ENCODE results near the gene LINGO3.
"Not testable (repeated sequence)": the region's sequence is repeated elsewhere in the genome, so short reads cannot be mapped to it uniquely, and the experiment has no call there.

Gene LINGO3, protein sequence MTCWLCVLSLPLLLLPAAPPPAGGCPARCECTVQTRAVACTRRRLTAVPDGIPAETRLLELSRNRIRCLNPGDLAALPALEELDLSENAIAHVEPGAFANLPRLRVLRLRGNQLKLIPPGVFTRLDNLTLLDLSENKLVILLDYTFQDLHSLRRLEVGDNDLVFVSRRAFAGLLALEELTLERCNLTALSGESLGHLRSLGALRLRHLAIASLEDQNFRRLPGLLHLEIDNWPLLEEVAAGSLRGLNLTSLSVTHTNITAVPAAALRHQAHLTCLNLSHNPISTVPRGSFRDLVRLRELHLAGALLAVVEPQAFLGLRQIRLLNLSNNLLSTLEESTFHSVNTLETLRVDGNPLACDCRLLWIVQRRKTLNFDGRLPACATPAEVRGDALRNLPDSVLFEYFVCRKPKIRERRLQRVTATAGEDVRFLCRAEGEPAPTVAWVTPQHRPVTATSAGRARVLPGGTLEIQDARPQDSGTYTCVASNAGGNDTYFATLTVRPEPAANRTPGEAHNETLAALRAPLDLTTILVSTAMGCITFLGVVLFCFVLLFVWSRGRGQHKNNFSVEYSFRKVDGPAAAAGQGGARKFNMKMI

DNA sequence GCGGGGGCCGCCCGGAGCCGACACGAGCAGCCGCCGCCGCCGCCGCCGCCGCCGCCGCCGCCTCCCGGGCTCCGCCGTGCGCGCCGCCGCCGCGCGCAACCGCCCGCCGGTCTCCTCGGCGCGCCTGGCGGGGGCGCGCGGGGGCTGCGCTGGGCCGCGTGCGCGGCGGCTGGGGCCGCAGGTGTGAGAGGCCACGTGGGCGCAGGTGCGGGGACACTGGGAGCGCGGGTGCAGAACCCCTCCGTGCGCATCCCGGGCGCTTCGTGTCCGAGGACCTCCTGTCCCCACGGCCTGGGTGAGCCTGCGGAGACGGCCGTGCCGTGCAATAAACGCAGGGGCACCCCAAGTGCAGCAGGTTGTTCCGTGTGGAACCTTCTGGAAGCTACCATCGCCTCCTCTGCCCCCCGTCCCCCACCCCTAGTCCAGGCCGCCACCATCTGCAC, at the start of gene LINGO3:
LINGO3 (minus strand) TSS at position 41 of the 443 bp plus-strand sequence. CDS start 16,378 bp downstream, outside the sequence.
- DNase-seq = no peak

DNA sequence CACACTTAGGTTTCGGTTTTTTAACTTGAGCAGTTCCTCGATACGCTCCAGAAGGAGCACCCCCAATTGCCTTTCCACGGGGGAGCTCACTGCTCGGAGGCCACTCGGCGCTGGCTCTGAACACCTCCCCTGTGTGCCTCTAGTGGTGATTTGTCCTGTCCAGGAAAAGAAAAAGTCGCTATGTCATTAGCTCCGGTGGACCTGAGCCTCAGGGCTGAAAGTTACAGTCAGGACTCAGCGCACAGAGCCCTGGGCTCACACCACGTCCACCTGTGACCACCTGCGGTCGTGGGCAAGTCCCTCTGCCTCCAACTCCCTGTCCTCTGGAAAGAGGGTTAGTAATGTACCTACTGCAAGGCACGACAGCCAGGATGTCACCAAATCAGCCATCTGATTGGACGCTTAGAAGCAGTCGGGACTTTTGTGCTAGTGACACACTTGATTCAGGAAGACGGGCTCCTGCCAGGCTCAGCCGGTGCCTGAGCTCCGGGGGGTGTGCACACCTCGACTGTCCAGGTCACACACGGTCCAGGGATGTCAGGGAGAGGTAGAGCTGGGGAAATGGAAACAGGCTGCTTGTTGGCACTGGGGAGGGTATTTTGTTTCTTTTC, 48.2 kb upstream of the LINGO3 start:
- no peak for DNase-seq

DNA sequence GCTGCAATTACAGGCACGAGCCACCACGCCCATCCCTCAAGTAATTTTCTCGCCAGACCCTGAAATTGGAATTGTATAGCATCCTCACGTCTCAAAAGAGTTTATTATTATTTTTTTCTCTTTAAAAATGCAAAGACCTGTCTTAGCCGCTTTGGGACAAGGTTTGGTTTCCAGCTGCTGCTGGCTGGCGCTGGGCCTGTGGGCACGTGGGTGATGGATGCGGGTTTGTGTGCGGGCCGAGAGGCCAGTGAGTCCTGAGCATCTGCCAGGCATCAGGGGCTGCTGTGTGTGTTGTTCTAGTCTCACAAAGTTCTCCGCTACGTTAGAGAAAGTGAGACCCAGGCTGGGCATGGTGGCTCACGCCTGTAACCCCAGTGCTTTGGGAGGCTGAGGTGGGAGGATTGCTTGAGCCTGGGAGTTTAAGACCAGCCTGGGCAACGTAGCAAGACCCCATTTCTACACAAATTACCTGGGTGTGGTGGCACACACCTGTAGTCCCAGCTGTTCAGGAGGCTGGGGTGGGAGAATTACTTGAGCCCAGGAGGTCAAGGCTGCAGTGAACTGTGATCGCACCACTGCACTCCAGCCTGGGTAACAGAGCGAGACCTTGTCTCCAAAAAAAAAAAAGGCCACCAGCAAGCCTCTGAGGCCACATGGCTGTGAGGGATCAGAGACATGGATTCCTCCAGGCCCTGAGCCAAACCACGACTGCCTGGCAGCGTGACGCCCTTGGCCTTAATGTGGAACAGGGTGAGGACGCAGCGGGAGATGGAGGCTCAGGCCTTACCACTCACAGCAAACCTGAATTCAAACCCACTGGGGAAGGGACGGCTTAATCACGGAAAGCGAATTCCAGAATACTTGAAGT, 47.4 kb upstream of the LINGO3 start:
- DNase-seq = no peak

DNA sequence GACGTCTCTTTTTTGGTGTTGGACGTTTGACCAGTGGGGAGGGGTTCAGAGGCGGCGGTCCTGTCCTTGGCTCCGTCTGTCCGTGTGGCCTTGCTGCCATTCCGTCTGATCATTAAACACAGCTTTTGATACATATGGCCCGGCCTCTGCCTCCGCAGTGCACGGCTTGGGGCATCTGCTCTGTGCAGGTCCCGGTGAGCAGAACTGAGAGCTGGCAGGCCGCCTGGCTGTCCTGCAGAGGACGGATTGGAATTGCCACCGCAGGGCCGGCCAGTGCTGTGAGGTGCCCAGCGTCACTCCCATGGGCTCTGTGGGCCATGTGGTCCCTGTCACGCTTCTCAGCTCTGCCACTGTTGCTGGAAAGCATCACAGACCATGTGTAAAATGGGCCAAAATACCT, 46.7 kb upstream of the LINGO3 start:
- DNase-seq = no peak

DNA sequence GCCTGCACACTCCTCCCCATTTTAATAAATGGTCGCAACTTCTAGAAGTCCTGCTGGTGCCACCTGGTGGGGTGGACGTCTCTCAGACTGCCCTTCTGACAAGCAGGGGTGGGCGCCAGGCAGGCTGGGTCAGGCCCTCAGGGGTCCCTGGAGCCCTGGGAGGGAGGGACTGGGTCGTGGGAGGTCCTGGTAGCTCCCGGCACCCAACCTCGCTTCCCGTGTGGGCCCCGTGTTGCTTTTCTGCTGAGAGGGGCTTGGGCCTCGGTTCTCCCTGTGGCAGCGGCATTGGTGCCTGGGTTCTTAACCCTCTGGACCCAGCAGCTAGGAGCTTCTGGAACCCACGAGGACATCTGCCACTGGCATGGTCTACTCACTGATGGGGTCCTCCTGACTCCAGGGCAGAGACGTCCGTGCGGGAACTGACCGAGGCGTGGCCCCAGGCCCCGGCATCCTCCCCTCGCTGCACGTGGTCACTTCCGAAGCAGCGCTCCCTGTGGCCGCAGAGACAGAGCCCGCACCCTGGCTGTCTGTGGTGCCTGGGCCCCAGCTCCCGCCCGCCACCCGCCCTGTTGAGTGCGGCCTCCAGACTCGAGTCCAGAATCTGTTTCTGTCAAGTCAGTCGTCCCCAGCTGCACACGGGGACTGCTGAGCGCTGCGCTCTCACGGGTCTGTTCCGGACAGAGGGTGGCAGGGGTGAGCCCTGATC, 46.1 kb upstream of the LINGO3 start:
- DNase-seq = no peak

DNA sequence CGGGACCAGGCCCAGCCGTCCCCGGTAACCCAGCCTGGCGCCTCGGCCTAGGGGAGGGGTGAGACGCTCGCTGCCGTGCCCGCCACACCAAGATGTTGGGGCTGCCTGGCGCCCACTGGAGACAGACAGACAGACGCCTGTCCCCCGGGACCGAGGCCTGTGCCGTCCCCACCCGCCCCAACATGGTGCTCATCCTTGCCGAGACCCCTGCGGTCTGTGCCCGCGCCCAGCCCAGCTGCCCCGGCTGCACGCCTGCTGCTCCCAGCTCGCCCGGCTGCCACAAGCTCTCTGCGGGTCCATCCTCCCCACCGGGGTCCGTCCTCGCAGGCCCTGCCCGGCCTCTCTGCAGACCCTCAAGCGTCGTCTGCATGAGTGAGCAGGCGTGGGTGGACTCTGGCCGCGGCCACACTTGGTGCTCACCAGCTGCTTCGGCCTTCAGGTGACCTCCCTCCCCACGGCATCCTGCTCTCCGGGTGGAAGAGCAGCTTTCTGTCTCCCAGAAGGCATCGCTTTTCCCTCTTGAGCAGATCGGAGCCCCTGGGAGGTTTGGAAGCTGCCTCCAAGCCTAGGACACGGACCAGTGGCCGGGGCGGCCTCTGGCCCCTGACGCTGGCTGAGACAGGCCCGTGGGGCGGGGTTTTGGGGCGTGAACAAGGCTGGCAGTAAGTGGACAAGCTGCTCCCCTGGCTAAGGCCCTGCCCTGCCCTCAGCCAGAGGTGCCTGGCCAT, 45.4 kb upstream of the LINGO3 start:
- DNase-seq = no peak

DNA sequence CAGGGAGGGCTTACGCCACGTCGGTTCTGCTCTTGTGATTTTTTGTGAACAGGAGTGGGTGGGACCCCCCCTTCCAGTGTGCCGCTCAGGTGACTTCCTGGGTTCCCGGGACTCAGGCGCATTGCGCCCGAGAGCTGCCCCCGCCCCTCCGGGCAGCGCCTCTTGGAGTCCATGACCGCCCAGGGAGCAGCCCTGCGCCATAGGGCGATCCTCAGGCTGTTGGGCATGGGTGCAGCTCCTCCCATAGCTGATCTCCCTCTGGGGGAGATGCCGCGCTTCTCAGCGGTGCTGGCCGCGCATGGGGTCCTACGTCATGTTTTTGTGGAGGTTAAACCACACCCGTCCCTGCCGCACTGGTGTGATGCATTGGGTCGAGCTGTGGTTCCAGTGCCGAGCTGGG, 44.2 kb upstream of the LINGO3 start:
- no peak for DNase-seq

DNA sequence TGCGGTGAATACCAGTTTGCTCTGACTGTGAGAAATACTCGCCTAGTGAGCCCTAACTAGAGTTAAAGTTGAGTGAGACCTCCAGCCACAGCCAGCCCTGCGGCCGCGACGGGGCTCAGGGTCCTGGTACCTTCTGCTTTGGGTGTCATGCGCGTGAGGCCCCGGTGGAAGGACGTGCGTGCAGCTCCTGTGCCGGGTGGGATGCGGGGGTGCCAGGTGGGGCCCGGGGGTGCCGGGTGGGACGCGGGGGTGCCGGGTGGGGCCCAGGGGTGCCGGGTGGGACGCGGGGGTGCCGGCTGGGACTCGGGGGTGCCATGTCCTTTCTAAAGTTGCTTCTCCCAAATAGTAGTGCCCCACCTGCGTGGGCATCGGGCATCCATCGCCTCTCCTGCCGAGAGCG, 43.6 kb upstream of the LINGO3 start:
- DNase-seq = no peak

DNA sequence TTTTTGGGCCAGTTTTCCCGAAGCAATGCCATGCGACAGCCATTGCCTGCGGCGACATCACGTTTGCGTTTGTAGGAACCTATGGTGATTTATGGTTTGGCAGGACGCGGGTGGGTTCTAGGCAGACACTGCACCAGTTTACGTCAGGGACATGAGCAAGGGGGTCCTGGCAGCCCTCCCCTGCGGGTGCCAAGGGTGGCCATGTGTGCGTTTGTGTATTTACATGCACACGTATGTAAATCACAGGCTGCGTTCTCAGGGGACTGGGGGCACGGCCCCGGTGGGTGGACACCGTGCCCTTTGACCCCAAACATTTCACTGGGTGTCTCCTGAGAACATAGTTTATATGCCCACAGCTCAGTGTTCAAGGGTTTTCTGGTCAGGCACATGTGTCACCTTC, 42.7 kb upstream of the LINGO3 start:
- no peak for DNase-seq

DNA sequence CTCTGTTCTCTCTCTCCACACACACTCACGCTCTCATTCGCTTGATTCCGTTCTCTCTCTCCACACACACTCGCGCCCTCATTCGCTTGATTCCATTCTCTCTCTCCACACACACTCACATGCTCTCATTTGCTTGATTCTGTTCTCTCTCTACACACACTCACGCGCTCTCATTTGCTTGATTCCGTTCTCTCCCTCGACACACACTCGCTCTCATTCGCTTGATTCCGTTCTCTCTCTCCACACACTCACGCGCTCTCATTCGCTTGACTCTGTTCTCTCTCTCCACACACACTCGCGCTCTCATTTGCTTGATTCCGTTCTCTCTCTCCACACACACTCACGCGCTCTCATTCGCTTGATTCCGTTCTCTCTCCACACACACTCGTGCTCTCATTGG, 41.9 kb upstream of the LINGO3 start:
- not testable (repeated sequence) for DNase-seq

DNA sequence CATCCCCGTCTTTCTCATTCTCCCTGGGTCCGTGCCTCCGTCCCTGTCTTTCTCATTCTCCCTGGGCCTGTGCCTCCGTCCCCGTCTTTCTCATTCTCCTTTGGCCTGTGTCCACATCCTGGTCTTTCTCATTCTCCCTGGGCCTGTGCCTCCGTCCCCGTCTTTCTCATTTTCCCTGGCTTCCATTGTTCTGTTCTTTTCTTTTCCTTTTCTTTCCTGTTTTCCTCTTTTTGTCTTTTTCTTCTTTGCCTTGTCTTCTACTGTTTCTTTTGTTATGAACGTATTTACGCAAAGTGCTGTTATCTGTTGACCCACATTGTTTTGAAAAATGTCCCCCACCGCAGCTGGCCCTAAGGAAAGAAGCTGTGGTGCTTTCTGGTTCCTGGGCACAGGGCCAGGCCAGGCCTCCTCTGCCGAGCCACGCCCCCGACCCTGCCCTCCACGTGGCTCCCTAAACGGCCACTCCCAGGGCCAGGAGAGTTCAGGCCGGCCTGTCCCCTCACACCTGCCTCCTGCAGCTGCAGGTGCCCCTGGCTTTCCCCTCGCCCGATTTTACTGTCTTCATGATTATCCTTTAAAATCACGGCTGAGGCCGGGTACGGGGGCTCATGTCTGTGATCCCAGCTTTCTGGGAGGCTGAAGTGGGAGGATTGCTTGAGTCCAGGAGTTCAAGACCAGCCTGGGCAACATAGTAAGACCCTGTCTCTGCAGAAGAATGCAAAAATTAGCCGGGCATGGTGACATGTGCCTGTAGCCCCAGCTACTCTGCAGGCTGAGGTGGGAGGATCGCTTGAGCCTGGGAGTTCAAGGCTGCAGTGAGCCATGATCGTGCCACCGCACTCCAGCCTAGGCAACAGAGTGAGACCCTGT, 38.1 kb upstream of the LINGO3 start:
- DNase-seq = no peak

DNA sequence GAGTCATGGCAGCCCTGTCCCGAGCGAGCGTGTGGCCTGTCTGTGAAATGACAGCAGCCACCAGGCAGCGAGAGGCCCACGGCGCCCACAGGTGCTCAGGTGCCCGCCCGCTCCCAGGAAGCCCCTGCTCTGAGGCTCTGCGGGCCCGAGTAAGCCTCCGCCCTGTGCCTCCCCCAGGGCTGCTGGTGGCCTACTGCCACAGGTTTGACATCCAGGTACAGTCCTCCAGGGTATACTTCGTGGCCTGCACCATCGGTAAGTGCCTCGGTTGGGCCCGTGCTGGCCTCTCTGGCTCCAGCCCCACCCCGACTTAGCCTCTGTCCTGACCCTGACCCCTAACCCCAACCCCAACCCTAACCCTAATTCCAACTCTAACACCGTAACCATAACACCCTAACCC, 37.1 kb upstream of the LINGO3 start:
- no peak for DNase-seq

DNA sequence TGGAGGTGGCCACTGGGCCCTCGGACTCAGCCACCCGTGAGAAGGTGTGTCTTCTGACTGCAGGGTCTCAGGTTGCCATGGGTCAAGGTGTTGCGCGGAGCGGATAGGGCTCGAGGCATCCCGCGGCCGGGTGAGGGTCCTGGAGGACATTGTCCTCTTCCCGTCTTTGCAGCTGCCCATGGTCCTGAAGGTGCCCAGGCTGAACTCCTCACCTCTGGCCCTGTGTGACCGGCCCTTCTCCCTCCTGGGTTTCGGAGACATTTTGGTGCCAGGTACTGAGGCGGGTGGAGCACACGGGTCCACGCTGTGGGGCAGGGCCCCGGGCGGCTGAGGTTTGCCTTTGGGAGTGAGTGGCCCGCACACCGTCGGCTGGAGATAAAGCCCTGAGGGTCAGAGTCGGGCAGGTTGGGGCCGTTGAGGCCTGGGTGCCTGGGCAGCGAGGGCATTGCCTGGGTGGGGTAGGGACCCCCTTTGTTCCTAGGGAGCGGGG, 36.5 kb upstream of the LINGO3 start:
- no peak for DNase-seq

DNA sequence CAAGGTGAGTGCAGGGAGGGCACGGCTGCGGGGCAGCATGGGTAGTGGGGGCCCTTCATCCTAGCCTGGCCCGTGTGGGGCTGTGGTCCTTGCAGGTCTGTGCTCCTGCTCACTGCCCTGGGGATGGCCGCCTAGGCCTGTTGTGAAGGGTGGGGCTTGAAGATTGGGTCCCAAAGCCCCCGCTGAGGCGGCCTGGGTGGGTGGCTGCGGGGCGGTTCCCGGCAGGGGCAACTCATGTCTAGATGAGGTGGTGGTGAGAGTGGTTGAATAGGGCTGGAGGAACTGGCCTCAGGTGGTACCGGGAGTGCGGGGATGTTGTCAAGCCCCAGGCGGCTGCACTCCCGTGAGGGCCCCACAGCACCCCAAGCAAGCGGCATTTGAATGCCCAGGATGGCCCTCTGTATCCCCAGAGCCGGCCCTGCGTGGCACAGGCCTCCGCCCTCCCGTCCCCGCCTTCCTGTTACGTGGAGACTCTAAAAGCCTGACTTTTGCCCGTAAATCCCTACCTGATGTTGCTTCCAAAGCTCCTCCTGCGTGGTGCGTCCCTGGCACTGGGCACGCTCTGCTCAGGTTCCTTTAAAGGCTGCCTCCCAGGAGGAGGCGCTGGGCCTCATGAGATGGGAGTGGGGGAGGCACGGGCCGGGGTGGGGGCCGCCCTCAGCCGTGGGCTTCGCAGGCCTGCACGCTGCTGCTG, 35.5 kb upstream of the LINGO3 start:
- DNase-seq = no peak

DNA sequence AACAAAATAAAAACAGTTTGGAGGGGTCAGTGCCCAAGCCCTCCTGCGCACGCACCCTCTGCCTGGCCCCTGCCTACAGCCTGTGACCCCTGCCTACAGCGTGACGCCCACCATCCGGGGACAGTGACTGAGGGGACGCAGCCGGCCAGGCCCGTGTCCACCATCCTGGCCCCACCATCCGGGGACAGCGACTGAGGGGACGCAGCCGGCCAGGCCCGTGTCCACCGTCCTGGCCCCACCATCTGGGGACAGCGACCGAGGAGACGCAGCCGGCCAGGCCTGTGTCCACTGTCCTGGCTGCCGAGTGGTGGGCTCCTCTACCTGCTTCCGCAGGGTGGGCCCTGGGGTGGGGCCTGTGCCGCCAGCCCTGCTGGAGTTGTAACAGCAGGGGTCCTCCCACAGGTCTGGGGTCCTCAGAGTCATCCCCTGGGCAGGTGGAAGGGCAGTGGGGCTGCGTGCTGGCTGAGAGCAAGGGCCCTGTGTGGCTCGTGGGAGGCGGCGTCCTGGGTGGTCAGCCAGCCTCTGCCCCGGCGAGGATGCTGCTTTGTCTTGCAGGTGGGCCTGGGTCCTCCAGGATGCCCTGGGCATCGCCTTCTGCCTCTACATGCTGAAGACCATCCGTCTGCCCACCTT, 34.8 kb upstream of the LINGO3 start:
- DNase-seq = no peak

DNA sequence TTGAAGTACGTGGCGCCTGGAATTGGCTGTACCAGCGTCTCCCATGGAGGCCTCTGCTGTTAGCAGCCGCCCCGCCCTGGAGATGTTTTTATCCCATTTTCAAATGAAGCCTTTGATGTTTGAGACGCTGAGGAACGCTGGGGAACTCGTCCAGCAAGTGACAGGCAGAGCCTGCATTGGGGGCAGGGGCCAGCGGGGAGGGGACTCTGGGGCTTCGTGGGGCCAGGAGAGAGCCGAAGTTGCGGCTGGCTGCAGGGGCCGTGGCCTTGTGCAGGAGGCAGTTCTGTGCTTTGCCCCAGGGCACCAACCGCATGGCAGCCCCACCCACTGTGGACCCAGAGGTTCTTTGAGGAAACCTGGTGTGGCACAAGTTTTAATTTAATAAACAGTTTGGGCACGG, 34.0 kb upstream of the LINGO3 start:
- no peak for DNase-seq

DNA sequence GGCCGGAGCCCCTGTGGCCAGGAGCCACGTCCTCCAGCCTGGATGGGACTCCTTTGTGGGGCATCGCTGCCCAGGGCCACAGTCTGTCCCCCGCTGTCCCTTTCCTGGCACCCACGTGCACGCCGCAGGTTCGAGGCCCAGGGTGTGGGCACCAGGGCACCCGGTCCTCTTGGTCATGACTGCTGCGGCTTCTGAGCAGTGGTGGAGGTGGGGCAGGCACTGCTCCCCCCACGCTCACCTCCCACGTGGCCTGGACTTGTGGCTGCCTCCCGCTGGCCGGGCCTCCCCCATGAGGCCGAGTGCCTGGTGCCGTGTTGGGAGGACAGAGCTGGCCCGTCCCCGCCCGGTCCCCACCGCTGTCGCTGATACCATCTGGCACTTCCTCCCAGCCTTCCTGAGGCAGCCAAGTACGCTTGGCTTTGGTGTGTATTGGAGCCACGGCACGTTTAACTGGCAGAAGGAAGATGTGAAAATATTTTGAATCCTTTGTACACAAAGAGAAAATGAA, 33.3 kb upstream of the LINGO3 start:
- DNase-seq = no peak

DNA sequence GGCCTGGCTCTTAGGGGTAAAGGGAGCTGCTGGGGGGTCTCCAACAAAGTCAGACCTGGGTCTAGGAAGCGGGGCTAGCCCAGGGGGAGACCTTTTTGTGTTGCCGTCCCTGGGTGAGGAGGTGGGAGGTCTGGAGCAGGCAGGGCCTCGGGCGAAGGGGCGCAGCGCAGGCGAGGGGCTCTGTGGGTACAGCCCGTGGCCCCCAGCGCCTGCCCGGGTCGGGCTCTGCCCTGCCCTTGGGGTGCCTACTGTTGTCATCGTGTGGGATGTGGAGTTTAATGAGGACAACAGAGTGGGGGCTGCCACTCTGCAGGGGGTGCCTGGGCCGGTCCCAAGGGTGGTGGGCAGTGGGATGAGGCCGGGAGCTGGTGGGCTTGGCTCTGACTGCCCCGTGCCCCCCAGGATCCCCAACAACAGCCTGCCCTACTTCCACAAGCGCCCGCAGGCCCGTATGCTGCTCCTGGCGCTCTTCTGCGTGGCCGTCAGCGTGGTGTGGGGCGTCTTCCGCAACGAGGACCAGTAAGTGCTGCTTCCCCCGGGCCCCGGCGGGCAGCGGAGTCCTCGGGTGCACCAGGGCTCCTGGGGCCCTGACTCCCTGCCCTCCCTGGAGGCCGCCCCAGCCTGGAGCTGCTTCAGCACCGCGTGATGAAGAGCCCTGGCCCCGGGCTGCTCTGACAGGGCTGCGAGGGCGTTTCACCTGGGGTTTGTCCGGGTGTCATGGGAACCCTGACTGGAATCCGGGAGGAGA, 32.7 kb upstream of the LINGO3 start:
- DNase-seq = no peak

Measured in stimulated activated CD4-positive, alpha-beta T cell treated with anti-CD3 and anti-CD28 coated beads, Interleukin-4, amount 100 ng/mL, for 24 hours (primary cell).